Tibial nerve (tissue), 3 donors: ENCODE data around the gene TM4SF1.

ENCODE experiments used
- CTCF ChIP-seq, 5 experiments: fragments of 200-600 bp in 3 of 5; fragments of 450-650 bp in 2 of 5; sonication (generic) in 3 of 5; IDR thresholded peaks; one replicate each; pipeline ENCODE4 v1.5.1; 2016 to 2019; ENCODE audit warnings: antibody characterized with exemption in 5 of 5, mild to moderate bottlenecking in 3 of 5, moderate library complexity in 2 of 5
- POLR2A ChIP-seq, 2 donors: fragments of 450-650 bp; IDR thresholded peaks; one replicate each; pipeline ENCODE4 v1.6.1; 2017; ENCODE audit warnings: antibody characterized with exemption in 2 of 2, mild to moderate bottlenecking in 2 of 2, moderate library complexity in 2 of 2

GRCh38 chr3:149398296-149398695 lies 20.8 kb upstream of the TM4SF1 start:
- TF ChIP-seq CTCF (IDR thresholded peaks at IDR 0.05) (no peak), POLR2A (IDR thresholded peaks at IDR 0.05) (no peak)
